ENCODE measurements around the gene RTP2.

RTP2 gene, protein sequence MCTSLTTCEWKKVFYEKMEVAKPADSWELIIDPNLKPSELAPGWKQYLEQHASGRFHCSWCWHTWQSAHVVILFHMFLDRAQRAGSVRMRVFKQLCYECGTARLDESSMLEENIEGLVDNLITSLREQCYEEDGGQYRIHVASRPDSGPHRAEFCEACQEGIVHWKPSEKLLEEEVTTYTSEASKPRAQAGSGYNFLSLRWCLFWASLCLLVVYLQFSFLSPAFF

DNA sequence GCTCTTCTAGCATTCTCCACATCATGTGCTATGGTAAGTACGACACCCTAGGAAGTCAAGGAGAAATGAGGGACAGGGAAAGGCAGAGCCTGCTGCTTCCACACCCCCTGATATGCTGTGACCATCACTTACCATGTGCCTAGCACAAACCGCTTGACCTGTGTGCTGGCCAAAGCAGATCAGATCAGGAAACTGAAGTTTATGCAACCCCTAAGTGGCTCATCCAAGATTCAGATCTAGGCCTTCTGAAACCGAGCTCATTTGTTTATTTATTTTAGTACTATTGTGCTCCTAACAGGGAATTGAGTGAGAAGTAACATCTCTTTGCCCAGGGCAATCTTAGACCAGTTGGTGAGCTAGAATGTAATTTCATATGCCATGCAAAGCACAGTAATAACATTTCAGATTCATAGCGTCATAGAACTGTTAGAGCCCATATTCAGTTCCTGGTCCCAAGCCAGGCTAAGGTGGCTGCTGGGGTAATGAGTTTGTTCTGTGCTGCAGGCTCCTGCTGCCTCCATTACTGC lies at the start of gene RTP2:
Gene RTP2, minus strand, starts transcription at position 51 of the 527 bp plus-strand sequence. CDS start 429 bp downstream, outside the sequence.
- no peak for DNase-seq

DNA sequence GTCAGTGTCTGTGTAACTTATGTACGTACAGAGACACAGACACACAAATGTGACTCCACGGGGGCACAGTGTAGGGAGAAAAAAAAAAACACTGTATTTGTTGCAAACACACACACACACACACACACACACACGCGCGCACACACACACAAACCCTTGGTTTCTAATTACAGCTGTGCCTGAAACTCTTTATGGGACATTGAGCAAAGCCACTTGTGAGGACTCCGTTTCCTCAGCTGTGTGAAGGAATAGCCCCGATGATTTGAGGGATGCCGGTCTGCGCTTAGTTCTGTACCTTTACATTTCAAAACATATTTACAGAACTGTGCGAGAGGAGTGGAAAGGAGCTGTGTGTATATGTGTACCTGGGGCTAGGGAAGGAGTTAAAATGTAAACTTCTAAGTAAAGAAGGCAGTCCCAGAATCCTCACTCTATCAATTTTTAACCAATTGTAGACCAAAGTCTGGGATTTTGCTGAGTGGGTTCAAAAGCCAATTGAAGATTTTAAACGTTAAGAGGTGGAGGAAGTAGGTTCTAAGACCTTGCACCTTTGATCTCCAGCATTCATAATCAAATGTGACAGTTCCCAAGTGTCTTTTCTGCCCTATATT lies 48.3 kb upstream of the RTP2 start:
- DNase-seq = no peak

DNA sequence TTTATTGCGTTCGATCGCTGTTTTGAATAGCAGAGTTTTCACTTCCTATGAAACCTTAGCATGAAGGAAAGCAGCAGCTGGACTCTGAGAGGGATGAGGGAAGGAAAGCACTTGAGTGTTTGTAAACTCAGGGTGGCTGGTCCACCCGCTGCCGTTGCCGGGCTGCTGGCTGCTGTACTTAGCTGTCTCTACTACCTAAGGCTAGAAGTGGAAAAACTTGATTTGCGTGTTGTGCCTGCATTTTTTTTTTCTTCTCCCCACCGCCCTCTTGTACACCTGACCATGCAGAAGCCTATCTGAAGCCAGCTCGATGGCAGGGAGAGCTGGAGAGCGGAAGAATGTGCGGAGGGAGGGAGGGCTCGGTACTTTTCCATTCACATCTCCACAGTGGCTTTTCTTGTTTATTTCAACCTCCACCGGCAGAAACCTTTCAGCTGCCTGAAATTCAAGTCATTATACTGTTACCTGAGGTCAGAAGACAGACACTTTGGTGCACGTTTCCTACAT lies 47.7 kb upstream of the RTP2 start:
- DNase-seq = peak in 13 of 56 donors; percentile 6 to 58 (median 19)

DNA sequence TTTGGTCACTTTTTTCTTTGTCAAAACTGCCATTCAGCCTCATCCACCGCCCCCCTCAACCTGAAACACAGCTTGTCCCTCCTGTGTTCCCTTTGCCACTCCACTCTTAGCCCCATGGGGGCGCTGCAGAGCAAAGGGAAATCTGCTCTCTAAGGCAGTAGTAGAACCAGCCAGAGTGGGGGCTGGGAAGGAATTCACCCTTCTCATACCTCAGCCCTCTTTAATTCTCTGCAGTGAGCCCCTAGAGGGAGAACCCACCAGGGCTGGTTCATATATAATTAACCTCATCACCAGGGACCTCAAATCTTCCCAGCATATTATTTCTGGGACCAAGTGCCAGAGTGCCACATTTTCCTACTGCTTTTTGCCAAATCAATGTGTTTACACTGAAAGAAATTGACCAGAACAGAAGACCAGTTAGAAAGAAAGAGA lies 45.7 kb upstream of the RTP2 start:
- DNase-seq = peak; percentile 8 to 95 (median 79)

DNA sequence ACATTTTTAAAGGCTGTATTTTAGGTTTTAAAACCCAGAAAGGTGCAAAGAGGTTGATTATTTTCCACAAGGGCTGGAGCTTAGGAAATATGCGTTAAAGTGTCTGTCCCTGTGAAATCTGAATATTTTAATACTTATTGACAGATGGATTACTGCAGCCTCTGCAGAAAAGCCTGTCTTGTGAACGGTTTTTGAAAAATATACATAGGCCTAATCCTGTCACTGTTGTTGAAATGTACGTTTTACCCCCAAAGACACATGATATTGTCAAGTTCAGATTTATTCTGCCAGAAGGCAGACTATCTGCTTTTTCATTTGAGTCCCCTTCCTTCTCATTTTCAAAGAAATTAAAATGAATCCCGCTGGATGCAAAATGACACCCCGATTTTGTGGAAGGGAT lies 45.1 kb upstream of the RTP2 start:
- DNase-seq = no peak

DNA sequence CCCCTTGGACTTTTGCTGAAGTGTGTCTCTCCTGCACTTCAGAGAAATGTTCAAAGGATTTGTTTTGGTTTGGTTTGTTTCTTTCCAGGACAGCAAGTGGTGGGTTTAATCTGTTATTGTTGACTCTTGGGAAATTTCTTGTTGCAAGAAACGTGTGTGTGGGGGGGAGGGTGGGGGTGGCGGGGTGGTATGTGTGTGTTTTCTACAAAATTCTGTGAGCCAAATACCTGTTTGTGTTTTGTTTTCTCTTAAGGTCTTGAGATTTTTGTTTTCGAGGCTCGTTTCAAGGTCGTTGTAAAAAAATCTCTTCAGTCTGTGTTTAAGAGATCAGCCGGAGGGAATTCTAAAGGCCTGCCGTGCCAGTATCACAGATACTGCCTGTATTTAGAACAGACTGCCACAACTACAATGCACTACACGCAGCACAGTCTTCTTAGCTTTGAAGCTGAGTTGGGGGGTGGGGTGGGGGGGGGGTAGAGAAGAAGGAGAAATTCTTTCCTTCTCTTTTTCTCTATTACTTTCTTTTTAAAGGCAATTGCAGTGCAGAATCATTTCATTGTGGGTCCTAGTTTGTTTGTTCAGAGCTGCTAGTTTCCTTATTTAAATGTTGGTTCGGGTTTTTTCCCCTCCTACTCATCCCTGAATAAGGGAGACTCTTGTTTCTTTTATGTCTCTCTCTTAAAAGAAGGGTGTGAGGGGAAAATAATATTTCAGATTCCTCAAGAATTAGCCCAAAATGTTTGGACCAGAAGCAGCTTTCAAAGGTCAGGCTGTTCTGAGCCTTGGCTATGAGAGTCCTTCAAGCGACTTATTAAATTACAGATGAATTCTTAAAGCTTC lies 44.3 kb upstream of the RTP2 start:
- peak in 13 of 56 donors; percentile 10 to 39 (median 25) for DNase-seq

DNA sequence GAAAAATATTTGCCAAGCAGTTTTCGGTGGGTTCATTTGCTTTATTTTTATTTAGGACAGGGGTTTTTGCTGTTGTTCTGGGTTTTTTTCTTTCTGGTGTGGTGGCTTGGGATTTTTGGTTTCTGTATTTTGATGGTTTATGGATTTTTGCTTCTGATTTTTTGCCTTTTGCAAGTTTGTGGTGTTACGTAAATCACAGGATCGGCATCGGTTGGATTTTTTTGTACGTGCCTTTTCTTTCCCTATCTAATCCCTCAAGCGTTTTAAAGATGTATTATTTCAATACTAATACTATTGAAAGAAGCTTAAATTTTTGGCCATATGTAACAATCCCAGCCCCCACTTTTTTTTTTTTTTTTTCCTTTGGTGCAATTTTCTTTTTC lies 43.7 kb upstream of the RTP2 start:
- no peak for DNase-seq

DNA sequence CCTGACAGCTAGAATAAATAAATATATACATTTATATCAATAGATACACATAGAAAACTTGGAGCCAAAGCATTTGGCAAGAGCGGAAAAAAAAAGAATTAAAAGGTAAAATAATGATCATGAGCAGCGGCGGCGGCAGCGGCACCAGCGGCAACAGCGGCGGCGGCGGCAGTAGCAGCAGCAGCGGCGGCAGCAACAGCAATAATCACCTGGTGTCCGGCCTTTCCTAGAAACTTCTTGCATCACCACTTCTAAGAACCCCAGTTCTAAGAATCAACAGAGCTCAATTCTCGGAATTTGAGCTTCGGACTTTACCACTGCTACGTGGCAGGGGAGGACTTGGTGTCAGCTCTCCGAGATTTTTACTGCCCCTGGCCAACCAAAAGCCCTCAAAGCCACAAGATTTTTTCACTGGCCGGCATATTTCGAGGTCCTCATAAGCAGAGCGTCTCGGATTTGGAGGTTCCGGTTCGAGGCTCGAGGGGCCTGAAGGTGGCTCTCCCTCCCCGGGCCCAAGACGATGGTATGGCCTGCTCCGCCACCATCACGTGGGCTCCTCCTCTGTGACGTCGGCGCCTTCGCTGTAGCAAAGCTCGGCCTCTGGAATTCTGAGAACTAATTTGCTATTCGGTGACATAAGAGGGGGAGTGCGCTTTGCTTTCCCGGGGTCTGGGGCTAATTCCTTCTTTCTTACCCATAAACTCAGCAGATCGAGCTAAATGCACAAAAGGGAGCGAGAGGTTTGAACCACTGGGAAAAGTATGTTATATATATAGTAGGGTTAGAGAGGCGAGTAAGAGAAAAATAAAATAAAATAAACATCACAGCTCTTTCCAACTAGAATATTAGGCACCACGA lies 43.1 kb upstream of the RTP2 start, which contains the start of gene BCL6:
Gene BCL6, minus strand, starts transcription at position 268 of the 858 bp plus-strand sequence. CDS start 11,775 bp downstream, outside the sequence.
- DNase-seq = peak; percentile 56 to 99 (median 88)

DNA sequence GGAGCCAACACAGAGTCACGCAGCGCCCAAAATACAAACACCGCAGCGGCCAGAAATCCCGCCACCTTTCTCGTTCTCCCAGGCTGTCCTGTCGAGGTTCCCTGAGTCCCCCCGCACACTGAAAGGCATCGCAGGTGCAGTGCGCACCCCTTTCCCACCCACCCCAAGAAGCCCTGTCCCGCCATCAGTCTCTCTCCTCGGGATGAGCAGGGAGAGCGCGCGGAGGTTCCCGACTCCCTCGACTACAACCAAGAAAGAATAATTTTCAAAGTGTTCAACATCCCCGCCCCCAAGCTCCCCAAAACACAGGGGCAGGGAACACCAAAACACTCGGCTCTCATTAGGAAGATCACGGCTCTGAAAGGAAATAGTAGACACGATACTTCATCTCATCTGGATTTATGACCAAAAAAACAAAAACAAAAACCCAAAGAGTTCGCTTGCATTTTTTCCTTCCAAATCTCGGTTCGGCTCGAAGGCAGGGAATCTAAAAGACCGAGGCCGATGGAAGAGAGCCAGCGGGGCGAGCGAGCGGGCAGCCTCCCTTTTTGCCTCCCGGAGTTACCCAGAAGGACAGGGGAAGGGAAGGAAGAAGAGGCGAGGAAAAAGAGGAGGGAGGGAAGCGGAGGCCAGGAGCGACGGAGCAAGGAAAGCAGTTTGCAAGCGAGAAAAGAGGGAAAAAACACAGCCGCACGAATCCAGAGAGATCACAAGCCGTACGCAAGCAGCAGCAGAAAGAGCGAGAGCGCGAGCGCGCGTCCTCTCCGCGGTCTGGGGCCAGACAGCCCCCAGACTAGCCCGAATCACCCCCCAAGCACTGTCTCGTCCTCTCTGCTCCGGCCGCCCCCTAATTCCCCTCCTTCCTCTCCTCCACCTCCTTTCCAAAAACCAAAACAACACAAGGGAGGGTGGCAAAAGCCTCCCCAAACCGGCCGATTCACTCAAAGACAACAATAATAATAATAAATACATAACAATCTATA lies 42.1 kb upstream of the RTP2 start:
- DNase-seq = peak in 38 of 56 donors; percentile 11 to 71 (median 43)

DNA sequence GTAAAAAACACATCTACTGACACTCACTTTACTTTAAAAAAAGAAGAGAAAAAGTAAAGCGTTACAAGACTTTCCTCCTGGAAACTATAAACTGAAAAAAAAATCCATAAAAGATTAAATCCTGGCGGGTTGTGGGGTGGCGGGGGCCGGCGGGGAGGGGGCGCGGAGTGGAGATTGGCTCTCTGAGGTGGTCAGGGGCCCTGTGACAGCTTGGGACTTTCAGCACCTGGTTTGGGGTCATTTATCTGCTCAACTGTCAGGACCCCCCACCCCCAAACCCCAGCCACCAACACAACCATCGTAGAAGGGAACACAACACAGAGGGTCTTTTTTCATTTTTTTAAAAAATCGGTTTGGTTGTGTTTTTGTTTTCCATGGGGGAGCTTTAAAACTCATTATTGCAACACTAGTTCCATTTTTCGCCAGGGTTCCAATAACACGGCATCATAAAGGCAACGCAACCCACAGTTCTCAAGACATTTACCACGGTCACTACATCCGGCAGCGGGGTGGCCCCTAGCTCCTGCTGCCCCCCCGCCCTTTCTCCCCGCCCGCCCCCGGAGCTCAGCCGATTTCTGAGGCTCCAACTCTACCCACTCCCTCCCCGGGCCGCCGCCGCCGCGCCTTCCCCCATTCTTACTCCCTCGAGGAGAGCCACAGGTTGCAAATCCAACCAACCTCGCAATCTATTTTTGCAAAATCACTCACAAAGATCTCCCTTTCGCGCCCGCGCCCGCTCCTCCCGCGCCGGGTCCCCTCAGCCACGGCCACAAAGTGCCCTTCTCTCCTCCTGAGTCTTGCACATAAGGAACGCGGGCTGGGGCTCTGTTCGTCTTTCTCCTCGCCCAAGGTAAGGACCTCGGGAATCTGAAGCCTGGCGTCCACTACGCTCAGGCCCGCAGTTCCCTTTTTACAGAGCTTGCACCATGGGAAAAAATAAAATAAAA lies 41.1 kb upstream of the RTP2 start:
- peak in 29 of 56 donors; percentile 6 to 60 (median 39) for DNase-seq

DNA sequence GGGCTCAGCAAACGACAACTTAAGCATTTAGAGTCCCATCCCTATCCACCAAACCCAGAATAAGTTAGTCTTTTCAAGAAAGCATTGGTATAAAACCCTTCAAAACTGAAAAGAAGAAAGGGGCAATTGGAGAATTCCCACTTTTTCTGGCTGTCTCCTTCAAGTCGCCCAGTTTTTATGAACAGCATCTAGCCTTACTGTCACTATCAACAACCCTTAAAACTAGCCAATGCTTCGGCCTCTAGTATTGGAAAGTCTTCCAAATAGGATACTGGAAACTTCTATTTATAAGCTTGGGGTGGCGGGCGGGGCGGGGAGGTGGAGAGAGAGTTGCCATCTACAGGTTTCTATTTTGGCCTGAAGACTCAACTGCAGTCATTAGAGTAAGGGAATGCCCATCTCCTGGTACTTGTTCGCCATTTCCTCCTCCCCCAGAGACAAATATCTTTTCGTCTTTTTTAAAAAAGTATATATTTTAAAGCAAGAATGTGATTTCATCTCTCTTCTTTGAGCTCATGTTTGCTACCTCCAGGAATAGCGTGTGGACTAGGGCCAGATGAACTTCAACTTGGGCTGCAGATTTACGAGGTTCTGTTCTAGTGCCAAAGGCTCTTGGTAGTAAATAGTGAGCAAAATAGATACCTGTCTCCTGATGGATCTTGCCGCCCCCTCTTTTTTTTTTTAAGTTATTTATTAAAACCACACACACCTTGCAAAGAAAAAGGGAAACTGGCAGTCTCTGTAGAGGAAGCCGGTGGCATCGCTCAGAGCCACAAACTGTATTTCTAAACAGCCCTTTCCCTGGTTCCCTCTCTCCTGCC lies 40.2 kb upstream of the RTP2 start:
- peak in 3 of 56 donors; percentile 22 to 45 (median 28) for DNase-seq

DNA sequence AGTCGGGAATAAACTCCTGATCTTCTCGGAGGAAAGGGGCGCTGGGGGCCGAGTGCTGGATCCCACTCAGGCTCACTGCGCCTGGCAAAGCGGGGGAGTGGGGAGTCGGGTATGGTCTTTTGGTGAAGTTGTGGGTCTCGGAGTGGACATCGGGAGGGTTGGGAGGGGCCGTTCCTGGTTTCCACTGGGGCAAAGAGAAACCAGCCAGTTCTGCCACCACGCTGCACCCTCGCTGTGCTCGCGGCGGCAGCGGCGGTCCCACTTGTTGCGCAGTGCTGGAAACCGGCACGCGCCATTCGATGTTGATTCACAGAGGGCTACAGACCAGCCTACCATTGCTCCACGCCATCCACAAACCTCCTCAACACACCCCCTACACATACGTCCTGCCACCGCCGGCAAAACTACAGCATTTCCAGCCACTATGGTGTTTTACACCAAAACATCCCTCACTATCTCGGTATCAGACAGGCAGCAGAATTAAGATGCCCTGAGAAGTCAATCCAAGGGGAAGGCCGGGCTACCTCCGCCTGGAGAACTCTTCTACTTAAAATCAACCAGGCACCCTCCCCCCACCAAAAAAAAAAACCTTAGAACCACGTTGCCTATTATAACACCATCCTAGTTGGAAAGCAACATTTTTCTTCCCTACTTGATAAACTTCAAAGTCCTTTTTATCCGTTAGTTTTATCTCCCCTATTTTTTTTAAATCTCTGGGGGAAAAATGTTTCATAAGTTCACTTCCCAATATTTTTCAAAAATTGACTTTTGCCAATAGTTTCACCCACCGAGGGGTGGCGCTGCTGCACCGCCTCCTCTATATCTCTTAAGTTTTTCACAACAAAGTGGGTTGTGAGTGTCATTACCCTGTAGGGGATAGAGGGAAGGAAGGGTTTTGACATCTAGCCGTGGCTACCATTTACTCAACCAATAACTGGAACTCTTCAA lies 39.3 kb upstream of the RTP2 start:
- peak in 39 of 56 donors; percentile 2 to 73 (median 45) for DNase-seq

DNA sequence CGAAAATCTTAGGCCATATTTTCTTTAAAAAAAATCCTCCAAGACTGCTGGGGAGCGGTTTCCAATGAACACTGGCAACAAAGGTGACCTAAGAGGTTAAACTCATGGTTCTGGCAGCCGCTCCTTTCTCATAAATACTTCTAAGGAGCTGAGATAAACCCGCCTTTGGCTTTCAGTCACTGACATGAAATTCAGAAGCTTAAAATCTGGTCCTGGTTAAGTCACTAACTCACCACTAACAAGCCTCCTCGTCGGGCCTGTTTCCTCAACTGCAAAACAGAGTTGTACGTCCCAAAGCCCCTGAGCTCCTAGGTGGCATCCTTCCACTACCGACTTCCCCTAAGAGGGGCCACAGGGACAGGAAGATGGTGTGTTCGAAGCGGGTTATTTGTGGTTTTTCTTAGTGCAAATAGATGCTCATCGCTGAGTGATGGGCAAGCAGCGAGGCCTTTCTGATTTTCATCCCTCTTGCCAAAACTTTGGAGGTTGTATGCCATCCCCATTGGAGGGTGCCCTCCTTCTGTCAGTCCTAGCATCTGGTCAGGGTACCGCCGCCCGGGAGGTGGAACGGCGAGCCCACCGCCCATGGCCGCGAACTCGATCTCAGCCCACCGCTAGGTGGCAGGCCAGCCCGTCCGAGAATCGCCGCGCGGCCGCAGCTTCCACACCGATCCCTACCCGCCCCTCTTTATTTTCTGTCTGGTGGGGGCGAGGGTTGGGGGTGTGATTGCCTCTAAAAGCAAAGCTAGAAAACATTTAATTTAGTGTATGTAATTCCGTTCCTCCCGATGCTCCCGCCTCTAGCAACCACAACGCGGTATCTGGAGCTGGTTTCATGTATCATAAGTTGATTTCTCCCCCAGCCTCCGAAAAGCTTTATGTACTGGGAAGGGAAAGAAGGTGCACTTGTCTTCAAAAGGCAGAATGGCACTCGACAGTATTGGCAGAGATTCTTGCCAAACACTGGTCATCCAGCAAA lies 38.4 kb upstream of the RTP2 start:
- peak in 49 of 56 donors; percentile 19 to 81 (median 55) for DNase-seq

DNA sequence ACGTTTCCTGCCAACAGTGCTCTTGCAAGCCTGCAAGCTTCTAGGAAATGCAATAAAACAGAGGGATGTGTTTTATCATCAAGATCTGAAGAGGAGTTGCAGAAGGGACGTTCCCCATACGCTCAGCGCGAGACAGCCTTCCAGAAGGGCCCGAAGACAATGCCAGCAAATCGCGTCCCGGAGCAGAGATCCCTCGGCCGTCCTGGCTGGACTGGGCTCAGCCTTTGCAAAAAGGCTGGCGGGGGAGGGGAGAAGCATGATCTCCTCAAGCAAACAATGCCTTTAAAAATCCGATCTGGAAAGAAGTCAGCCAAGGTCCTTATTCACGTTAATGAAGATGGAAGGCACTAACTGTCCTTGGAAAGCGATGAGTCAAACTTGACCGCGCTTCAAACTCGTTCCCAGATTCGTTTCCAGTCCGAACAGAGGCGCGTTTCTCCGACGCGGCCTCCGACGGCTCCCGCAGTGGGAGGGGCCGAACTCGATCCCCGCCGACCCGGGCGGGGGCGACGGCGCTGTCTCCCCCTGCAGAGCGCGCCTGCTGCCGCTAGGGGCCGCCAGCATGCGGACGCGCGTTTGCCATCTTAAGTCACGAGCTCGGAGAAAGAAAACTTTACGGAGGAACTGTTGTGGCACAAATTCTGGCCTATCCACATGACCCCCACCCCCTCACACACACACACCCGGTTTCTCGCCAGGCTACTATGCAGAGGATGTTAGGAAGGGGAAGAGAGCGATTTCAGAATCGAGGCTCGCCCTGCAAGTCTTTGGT lies 37.4 kb upstream of the RTP2 start:
- DNase-seq = peak in 51 of 56 donors; percentile 26 to 87 (median 63)

Data from amygdala (tissue), 56 donors.